GM23248 (cell line): Measurements from ENCODE around the gene CCDC124. TPM values are rescaled to one million over a fixed set of nuclear protein-coding genes. Genes with fewer than 3 reads are reported as not detected.

Experiments
- DNase-seq: peaks from one replicate; pipeline ENCODE4 v3.0.0-alpha.2; 2015
- H2AFZ ChIP-seq: fragments of 200-600 bp; sonication (generic); 2 replicates; pipeline ENCODE4 v1.6.1; 2016; ENCODE audit warnings: antibody characterized with exemption
- H3F3A ChIP-seq: fragments of 200-600 bp; sonication (generic); 2 replicates; pipeline ENCODE4 v1.6.1; 2016; ENCODE audit warnings: mild to moderate bottlenecking, antibody characterized with exemption, mixed run types; ENCODE audit not compliant: insufficient read depth
- H3K27ac ChIP-seq: fragments of 200-600 bp; sonication (generic); 2 replicates; pipeline ENCODE4 v1.5.1; 2016; ENCODE audit warnings: mild to moderate bottlenecking
- H3K27me3 ChIP-seq: fragments of 200-600 bp; sonication (generic); replicated peaks from 2 replicates; pipeline ENCODE4 v1.6.1; 2016; ENCODE audit warnings: mild to moderate bottlenecking; ENCODE audit not compliant: insufficient read depth
- H3K36me3 ChIP-seq: fragments of 200-600 bp; sonication (generic); 2 replicates; pipeline ENCODE4 v1.6.1; 2016; ENCODE audit warnings: low read depth, mild to moderate bottlenecking
- H3K4me1 ChIP-seq: fragments of 200-600 bp; sonication (generic); 2 replicates; pipeline ENCODE4 v1.6.1; 2016; ENCODE audit warnings: mild to moderate bottlenecking; ENCODE audit not compliant: insufficient read depth
- H3K4me2 ChIP-seq: fragments of 200-600 bp; sonication (generic); one replicate; pipeline ENCODE4 v1.6.1; 2016; ENCODE audit warnings: mild to moderate bottlenecking; ENCODE audit not compliant: unreplicated experiment
- H3K4me3 ChIP-seq: fragments of 200-600 bp; sonication (generic); 2 replicates; pipeline ENCODE4 v1.5.1; 2016; ENCODE audit warnings: mild to moderate bottlenecking
- H3K79me2 ChIP-seq: fragments of 200-600 bp; sonication (generic); 2 replicates; pipeline ENCODE4 v1.6.1; 2016; ENCODE audit warnings: mild to moderate bottlenecking; ENCODE audit not compliant: insufficient read depth
- H3K9ac ChIP-seq: fragments of 200-600 bp; sonication (generic); 2 replicates; pipeline ENCODE4 v1.6.1; 2016; ENCODE audit warnings: mild to moderate bottlenecking
- H3K9me2 ChIP-seq: fragments of 200-600 bp; sonication (generic); 2 replicates; pipeline ENCODE4 v1.6.1; 2016; ENCODE audit warnings: mixed run types, mild to moderate bottlenecking, moderate library complexity; ENCODE audit not compliant: insufficient read depth
- H3K9me3 ChIP-seq: fragments of 200-600 bp; sonication (generic); one replicate; pipeline ENCODE4 v1.6.1; 2017; ENCODE audit warnings: low read depth
- H4K20me1 ChIP-seq: fragments of 200-600 bp; sonication (generic); 2 replicates; pipeline ENCODE4 v1.6.0; 2016; ENCODE audit not compliant: insufficient read depth
- EZH2 ChIP-seq: fragments of 200-600 bp; sonication (generic); IDR thresholded peaks from 2 replicates; pipeline ENCODE4 v1.6.1; 2018; ENCODE audit warnings: antibody characterized with exemption, mild to moderate bottlenecking; ENCODE audit not compliant: insufficient read depth, poor library complexity, severe bottlenecking
- EZH2phosphoT487 ChIP-seq: fragments of 200-600 bp; sonication (generic); IDR thresholded peaks from 2 replicates; pipeline ENCODE4 v1.6.1; 2018; ENCODE audit warnings: antibody characterized with exemption, moderate library complexity, mild to moderate bottlenecking, low read depth; ENCODE audit not compliant: insufficient read depth
- WGBS, 2 experiments: methylation state at CpG; one replicate each; pipeline ENCODE4 v1.1.6; 2015 to 2017; ENCODE audit warnings: low lambda C conversion rate in 2 of 2, low coverage in 1 of 2; ENCODE audit errors: missing lambda C conversion rate in 2 of 2; 5-methylcytosine and 5-hydroxymethylcytosine counted together
- in situ Hi-C: fragments of 300-500 bp; cut with MboI; formaldehyde crosslinking; loops from 2 replicates; pipeline ENCODE4 v1.15.0; 2020
- polyA plus RNA-seq: library from polyadenylated mRNA; unstranded; fragments of >200 nt; fragmentation: Nextera tagmentation; extraction: Ambion mirVana; gene quantifications from 2 replicates; pipeline ENCODE4 v1.2.1, GENCODE V29; 2016
- total RNA-seq: library from RNA; depleted of rRNA; stranded (reverse); fragments of >200 nt; shearing (Covaris generic); gene quantifications from 2 replicates; pipeline ENCODE4 v1.2.3, GENCODE V29; 2014

The CCDC124 gene
- total and polyA plus RNA-seq, 2 experiments from 2014 or later = 29.6 to 125 TPM

DNA sequence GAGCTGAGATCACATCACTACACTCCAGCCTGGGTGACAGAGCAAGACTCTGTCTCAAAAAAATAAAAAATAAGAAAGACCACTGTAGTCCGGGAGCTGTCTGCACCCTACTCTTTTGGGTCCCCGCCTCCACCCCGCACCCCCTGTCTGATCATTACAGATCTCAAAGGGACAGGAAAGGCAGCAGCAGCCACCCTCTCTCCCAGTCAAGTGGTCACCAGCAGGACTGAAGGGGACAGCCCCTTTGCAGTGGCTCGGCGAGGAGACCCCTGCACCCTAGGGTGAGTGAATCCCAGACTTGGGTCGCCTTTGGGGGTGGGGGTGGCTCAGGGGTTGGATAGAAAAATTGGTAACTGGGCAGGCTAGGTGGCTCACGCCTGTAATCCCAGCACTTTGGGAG, 21.6 kb downstream of the CCDC124 start:
- no peak overlapping the region for H3K4me3 ChIP-seq
- H3K4me1 ChIP-seq = no peaks in the 10 kb centered on the region
- H3K4me2 ChIP-seq = no peak overlapping the region
- in situ Hi-C loops = no loop called here
- H3K27ac ChIP-seq = no peak overlapping the region
- TF ChIP-seq EZH2phosphoT487 = no peak
- TF ChIP-seq EZH2 = no peak
- H3K79me2 ChIP-seq = no peaks in the 10 kb centered on the region
- no peaks in the 10 kb centered on the region for H3K9me2 ChIP-seq
- H3K27me3 ChIP-seq = peaks cover 47% of the 10 kb centered on the region
- H2AFZ ChIP-seq = no peak overlapping the region
- H3K36me3 ChIP-seq = no peaks in the 10 kb centered on the region
- 68 to 77% methylated on average over 7 of the region's 7 CpGs for WGBS, 2 experiments
- H3K9ac ChIP-seq = no peak overlapping the region
- H3K9me3 ChIP-seq = no peaks in the 10 kb centered on the region
- DNase-seq = no peak
- H4K20me1 ChIP-seq = no peaks in the 10 kb centered on the region
- H3F3A ChIP-seq = no peaks in the 10 kb centered on the region

DNA sequence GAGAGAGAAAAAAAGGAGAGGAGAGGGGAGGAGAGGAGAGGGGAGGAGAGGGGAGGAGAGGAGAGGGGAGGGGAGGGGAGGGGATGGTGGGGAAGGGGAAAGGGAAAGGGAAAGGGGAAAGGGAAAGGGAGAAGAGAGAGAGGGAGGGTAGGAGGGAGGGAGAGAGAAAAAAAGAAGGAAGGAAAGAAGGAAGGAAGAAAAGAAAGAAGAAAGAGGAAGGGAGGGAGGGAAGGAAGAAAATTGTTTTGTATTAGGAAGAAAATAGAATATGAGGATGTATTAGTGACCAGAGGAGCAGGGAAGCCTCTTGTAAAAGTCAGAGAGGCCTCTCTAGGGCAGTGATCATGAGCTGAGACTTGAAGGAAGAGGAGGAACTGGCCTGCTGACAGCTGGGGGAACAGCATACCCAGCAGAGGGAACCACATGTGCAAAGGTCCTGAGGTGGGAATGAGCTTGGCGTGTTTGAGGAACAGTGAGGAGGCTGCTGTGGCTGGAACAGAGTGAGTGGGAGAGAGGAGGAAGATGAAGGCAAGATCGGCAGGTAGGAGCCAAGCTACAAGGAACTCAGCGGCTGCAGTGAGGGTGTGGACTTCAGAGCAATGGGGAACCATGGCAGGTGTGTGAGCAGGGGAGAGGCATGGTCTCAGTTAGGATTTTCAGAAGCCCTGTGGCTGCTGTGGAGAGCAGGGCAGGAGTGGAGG, 24.5 kb downstream of the CCDC124 start:
- no peaks in the 10 kb centered on the region for H3F3A ChIP-seq
- TF ChIP-seq EZH2phosphoT487 (no peak), EZH2 (no peak)
- in situ Hi-C loops = no loop called here
- no peak overlapping the region for H3K9ac ChIP-seq
- H3K4me3 ChIP-seq = no peak overlapping the region
- DNase-seq = no peak
- H3K9me2 ChIP-seq = no peaks in the 10 kb centered on the region
- no peak overlapping the region for H3K27ac ChIP-seq
- no peaks in the 10 kb centered on the region for H3K4me1 ChIP-seq
- no peaks in the 10 kb centered on the region for H3K36me3 ChIP-seq
- H2AFZ ChIP-seq = no peak overlapping the region
- 80 to 84% methylated on average over 3 of the region's 3 CpGs for WGBS, 2 experiments
- H3K79me2 ChIP-seq = no peaks in the 10 kb centered on the region
- peaks cover 20% of the 10 kb centered on the region for H3K27me3 ChIP-seq
- H3K4me2 ChIP-seq = no peak overlapping the region
- H4K20me1 ChIP-seq = no peaks in the 10 kb centered on the region
- H3K9me3 ChIP-seq = no peaks in the 10 kb centered on the region

DNA sequence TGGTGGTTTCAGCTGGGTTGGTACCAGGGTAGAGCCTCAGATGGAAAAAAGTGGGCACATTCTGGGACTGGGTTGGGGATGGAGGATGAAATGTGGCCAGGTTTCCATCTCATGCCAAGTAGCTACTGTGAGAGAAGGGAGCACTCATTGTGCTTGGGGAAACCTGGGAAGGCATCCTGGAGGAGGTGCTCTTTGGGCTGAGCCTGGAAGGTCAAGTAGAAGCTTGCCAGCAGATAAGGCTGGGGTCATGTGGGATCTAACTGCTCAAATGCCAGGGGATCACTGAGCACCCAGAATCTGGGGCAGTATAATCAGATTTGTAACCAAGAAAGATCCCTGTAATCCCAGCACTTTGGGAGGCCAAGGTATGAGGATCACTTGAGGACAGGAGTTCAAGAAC, 25.1 kb downstream of the CCDC124 start:
- no peak for DNase-seq
- H3K9me2 ChIP-seq = no peaks in the 10 kb centered on the region

DNA sequence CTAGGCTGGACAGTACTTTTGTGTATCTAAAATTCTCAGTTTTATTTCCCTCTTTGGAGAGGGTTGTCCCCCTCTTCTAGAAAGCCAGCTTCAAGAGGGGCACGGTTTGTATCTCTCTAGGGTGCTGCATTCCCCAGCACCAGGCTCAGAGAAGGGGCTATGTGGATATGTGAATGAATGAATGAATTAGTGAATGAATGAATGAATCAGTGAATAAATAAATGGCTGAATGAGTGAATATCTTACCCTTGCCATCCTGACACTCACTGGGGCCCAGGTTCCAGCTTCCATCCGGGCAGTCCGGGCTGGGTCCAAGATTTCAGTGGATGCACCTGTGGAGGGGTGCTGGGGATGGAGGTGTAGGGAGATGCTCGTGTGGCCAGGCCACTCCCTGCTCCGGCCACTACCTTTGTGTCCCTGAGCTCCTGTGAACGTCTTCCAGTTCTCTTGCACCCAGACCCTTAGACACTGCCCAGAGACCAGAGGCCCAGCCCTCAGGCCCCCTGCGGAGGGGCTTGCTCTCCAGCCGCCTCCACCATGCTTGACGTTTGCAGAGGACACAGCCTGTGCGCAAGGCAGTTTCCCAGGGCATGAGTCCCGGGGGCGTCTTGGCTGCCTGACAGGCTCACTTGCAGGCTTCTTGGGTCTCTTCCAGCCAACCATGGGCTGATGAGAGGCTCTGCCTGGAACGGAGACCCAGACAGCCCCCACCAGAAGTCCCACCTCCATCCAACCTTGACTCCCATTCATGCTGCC, 31.3 kb downstream of the CCDC124 start:
- Histone ChIP-seq H3K9me2 (no peaks in the 10 kb centered on the region), H3K9me3 (no peaks in the 10 kb centered on the region), H3K4me2 (no peak overlapping the region), H3K36me3 (no peaks in the 10 kb centered on the region), H3K79me2 (no peaks in the 10 kb centered on the region), H3K4me3 (no peak overlapping the region), H3K4me1 (no peaks in the 10 kb centered on the region), H3K27ac (no peak overlapping the region), H3F3A (no peaks in the 10 kb centered on the region), H3K9ac (no peak overlapping the region), H4K20me1 (no peaks in the 10 kb centered on the region), H2AFZ (no peak overlapping the region), H3K27me3 (peaks cover 36% of the 10 kb centered on the region)
- no peak for DNase-seq
- in situ Hi-C loops = no loop called here
- no peak for TF ChIP-seq EZH2phosphoT487
- TF ChIP-seq EZH2 = no peak
- 55 to 58% methylated on average over 12 to 13 of the region's 13 CpGs for WGBS, 2 experiments

More for the DNA sequence above, 25.1 kb downstream of the CCDC124 start:
- TF ChIP-seq EZH2 = no peak
- TF ChIP-seq EZH2phosphoT487 = no peak
- no peaks in the 10 kb centered on the region for H3F3A ChIP-seq
- no peaks in the 10 kb centered on the region for H3K4me1 ChIP-seq
- no peaks in the 10 kb centered on the region for H3K36me3 ChIP-seq
- H3K79me2 ChIP-seq = no peaks in the 10 kb centered on the region
- H3K4me3 ChIP-seq = no peak overlapping the region
- H3K9me3 ChIP-seq = no peaks in the 10 kb centered on the region
- no peak overlapping the region for H3K4me2 ChIP-seq
- H3K27me3 ChIP-seq = peaks cover 14% of the 10 kb centered on the region
- no peak overlapping the region for H2AFZ ChIP-seq
- no peak overlapping the region for H3K9ac ChIP-seq
- no peaks in the 10 kb centered on the region for H4K20me1 ChIP-seq
- H3K27ac ChIP-seq = no peak overlapping the region
- in situ Hi-C loops = no loop called here
